ENCODE measurements around the gene CLEC10A.
"Not testable (repeated sequence)": the region's sequence is repeated elsewhere in the genome, so short reads cannot be mapped to it uniquely, and the experiment has no call there.

The CLEC10A gene

GRCh38 chr17:7108560-7108925 is 28.5 kb upstream of the CLEC10A start:
- DNase-seq: no peak

GRCh38 chr17:7107795-7108559 is 27.9 kb upstream of the CLEC10A start:
- no peak for DNase-seq

DNA sequence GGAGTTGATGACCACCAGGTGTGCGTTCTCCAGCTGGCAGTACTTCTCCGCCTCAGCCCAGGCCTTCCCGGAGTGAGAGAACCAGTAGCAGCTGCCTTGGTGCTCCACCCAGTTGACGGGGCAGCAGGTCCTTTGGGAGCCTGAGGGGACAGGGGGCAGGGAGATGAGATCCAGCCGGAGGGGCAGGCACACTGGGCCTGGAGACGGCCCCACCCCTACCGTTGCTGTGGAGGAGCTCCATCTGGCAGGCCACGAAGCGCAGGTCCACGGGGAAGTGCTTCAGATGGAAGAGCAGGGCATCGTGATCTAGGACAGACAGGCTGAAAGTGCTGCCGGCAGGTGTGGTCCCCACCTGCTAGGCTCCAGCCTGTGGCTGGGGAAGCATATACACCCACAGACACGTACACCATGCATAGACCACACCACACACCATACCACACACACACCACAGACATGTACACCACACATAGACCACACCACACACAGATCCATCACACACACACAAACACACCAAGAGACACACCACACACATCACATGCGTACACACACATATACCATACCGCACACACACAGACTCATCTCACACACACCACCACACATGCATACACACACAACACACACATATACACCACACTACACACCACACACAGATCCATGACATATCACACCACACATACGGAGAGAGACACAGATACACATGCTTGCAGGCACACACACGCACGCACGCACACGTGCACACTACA is 27.1 kb upstream of the CLEC10A start:
- peak; percentile 18 to 58 for DNase-seq

GRCh38 chr17:7102421-7102820 is 22.4 kb upstream of the CLEC10A start:
- DNase-seq: no peak

- no peak for DNase-seq
Observed at GRCh38 chr17:7101531-7101930, 21.5 kb upstream of the CLEC10A start.

DNA sequence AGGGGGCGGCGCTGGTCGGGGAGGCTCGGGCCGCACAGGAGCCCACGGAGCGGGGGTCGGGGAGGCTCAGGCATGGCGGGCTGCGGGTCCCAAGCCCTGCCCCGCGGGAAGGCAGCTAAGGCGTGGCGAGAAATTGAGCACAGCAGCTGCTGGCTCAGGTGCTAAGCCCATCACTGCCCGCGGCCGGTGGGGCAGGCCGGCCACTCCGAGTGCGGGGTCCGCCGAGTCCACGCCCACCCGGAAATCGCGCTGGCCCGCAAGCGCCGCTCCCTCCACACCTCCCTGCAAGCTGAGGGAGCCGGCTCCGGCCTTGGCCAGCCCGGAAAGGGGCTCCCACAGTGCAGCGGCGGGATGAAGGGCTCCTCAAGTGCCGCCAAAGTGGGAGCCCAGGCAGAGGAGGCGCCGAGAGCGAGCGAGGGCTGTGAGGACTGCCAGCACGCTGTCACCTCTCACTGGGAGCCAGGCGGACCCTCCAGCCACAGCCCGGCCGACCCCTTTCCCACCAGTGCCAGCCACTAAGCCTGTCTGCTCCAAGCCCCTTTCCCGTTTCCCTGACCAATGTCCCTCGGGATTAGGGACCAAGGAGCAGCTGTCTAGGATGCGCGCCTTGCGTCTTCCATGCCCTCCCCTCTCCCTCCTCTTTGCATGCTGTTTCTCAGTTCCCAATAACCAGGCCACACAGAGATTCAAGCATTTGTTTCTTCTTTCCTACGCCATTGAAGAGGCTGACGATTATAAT is 20.8 kb upstream of the CLEC10A start:
- peak in 1 of 2 experiments; percentile 14 for DNase-seq

DNA sequence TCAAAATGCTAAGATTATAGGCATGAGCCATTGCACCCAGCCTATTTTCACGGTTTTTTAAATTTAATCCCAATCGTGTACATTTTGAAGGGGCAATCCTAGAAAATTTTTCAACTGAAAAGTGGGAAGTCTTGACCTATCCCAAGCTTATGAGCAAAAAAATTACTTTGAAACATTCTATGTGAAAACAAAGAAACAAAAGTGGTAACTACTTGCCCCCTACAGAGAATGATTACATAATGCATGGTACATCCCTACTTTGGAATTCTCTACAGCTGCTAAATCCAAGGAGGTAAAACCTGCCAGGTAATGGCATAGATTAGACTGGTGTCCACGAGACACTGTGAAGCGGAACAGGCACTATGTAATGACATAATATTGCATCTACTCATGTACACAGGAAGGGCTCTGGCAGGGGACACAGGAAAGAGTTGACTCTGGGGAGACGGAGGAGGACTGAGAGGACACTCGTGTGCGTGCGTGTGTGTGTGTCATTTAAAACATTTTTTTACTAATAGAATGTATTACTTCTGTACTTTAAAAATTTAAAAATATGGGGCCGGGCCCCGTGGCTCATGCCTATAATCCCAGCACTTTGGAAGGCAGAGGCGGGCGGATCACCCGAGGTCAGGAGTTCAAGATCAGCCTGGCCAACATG is 18.9 kb upstream of the CLEC10A start:
- DNase-seq: no peak

GRCh38 chr17:7097940-7098339 is 17.9 kb upstream of the CLEC10A start:
- DNase-seq: no peak

- DNase-seq: no peak
Observed at GRCh38 chr17:7095625-7096024, 15.6 kb upstream of the CLEC10A start.

DNA sequence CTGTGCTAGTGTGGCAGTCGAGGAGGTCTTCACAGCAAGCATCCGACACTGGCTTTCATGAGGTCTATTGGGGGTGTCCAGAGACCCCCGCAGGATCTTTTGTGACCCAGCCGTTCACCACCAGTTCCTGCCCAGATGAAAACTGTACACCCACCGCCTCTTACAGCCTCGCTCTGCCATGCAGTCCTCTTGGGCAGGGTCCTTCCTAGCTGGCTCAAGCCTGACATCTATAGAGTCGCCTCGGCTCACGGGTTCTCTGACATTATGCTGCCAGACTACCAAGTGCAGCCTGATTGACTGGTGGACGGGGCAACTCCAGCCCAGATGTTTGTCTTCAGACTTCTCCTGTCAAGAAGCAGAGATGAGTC is 14.6 kb upstream of the CLEC10A start:
- DNase-seq: no peak

- DNase-seq: not testable (repeated sequence)
Observed at GRCh38 chr17:7091311-7092005, 11.4 kb upstream of the CLEC10A start.

- DNase-seq: not testable (repeated sequence)
Observed at GRCh38 chr17:7089570-7089969, 9.5 kb upstream of the CLEC10A start.

DNA sequence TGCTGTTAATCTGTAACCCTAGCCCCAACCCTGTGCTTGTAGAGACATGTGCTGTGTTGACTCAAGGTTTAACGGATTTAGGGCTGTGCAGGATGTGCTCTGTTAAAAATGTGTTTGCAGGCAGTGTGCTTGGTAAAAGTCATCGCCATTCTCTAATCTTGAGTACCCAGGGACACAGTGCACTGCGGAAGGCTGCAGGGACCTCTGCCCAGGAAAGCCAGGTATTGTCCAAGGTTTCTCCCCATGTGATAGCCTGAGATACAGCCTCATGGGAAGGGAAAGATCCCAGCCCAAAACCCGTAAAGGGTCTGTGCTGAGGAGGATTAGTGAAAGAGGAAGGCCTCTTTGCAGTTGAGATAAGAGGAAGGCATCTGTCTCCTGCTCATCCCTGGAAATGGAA is 8.4 kb upstream of the CLEC10A start:
- DNase-seq: peak; percentile 15 to 63

- no peak for DNase-seq
Observed at GRCh38 chr17:7084088-7084487, 4.0 kb upstream of the CLEC10A start.

DNA sequence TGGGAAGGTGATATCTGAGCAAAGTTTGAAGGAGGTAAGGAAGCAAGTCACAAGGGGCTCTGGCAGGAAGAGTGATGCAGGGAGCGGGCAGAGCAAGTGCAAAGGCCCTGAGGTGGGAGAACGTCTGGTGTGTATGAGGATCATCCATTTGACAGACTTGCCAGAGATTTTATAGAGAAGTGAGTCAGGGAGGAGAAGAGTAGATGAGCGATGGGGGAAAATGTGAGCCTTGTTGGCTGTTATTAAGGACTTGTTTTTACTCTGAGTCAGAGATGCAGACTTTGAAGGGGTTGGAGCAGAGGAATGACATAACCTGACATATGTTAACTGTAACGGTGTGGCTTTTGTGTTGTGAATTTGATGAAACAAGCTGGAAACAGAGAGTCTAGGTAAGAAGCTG is 3.5 kb upstream of the CLEC10A start:
- no peak for DNase-seq

GRCh38 chr17:7081341-7082062 is 1.5 kb upstream of the CLEC10A start:
- DNase-seq: no peak

- no peak for DNase-seq
Observed at GRCh38 chr17:7080456-7081041, 498 bp upstream of the CLEC10A start.

GRCh38 chr17:7078711-7079110 is 1.3 kb downstream of the CLEC10A start:
- no peak for DNase-seq

GRCh38 chr17:7077911-7078546 is 2.0 kb downstream of the CLEC10A start:
- DNase-seq: no peak

GRCh38 chr17:7074931-7075330 is 5.1 kb downstream of the CLEC10A start:
- DNase-seq: no peak

DNA sequence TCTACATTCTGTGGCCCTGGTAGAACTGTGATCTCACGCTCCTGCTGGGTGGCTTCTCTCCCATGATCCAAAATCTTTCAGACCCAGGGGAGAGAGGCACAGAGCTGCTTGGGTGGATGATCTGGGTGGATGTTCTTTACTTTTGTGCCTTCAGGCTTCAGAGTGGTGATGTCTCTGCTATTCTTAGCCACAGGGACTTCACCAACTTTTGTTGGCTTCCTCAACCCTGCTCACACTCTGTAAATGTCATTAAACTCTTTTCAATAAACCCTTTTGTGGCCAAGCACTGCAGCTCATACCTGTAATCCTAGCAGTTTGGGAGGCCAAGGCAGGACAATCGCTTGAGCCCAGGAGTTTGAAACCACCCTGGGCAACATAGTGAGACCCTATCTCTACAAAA is 7.6 kb downstream of the CLEC10A start:
- DNase-seq: no peak

Measured in NCI-H524 (cell line).